ENCODE results near the gene TCF7. TPM values are rescaled to one million over a fixed set of nuclear protein-coding genes. Genes with fewer than 3 reads are reported as not detected.
A peak's percentile ranks its signal among the peaks of the same experiment; 100 is the strongest.

TCF7 gene
- total RNA-seq, 1 experiment from 2014 or later, result 28.5 TPM

GRCh38 chr5:134177369-134178095 lies 63.1 kb downstream of the TCF7 start:
- peak; percentile 87 for DNase-seq (ENCODE audit: low spot score)

DNA sequence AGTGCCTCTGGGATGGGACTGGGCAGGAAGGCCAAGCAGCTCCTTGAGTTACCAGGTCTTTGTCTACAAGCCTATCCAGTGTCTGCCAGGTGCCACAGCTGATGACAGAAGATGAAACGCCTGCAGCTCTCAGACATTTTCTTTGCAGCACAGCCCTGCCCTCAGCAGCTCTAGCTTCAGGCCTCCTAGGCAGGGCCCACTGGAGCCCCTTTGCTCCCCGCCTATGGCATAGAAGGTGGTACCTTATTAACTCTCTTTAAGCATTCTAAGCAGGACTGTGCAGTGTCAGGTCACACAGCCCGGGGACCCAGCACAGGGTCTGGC lies 63.6 kb downstream of the TCF7 start:
- no peak for DNase-seq (ENCODE audit: low spot score)

- DNase-seq (ENCODE audit: low spot score), result no peak
These were observed 69.0 kb downstream of the TCF7 start for GRCh38 chr5:134183481-134183880.

DNA sequence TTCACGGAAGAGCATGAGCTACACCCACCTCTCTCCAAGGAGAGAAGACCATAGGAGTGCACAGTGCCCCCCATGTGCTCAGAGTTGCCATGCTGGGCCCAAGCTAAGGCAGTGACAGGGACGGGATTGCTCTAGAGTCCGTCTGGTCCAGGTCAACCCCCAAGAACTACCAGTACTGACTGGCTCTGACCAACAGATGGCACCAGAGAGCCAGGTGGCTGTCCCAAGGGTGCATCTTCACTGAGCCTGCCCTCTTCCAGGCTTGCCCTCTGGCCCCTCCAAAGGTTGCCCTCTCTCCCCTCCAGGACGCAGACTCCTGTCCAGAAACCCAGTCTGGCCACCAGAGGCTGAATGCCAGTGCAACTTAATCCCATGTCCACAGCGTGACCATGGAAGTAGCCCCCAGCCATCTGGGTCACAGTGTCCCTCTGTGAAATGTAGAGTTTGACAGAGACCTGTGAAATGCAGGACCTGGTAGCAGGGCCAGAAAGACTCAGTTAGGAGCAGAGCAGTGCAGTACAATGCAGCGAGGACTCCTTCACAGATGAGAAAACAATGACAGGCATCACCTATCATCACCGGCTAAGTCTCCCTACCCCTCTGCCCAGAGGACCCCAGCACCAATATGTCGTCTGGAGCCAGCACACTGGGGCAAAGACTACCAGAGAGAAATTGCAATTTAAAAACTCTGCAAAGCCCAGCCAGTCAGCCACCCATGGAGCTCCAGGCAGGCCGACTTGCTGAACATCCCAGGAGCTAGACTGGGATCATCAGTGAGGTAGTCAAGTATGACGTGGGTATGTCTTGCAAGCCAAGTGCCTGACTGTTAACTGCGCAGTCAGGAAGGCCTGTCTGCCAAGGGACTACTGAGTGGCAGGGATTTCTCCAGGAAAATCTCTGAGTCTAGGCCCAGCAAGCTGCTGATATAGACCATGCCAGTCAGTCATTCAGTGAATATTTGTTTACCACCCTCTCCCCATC lies 70.0 kb downstream of the TCF7 start:
- DNase-seq (ENCODE audit: low spot score), result peak; percentile 92

DNA sequence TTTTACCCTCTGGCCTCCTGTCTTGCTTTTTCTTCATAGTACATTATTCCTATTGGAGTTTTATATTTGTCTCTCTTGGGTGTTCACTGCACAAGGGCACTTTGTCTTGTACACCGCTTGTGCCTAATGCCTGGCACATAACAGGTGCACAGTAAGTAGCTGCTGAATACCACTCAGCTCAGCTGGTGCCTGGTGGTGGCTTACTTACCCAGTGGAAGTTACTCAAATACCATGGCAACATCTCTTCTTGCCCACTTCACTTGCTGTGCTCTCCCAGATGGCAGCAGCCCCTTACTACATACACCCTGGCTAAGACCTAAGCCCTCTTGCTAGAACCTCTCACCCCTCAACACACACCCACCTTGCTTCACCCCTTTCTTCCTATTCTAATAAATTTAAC lies 73.6 kb downstream of the TCF7 start:
- DNase-seq (ENCODE audit: low spot score), result no peak

DNA sequence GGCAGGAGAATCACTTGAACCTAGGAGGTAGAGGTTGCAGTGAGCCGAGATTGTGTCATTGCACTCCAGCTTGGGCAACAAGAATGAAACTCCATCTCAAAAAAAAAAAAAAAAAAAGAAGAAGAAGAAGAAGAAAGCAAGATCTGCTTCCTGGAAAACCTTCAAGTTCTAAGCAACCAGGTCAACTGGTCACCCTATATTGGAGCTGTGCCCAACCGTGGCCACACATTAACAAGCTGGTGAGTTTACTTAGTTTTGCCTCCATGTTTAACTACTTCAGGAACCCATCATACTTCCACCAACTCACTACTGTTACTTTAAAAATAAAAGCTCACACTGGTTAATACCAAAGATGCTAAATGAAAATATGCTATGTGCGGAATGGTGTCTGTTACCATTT lies 74.5 kb downstream of the TCF7 start:
- DNase-seq (ENCODE audit: low spot score), result peak; percentile 44

DNA sequence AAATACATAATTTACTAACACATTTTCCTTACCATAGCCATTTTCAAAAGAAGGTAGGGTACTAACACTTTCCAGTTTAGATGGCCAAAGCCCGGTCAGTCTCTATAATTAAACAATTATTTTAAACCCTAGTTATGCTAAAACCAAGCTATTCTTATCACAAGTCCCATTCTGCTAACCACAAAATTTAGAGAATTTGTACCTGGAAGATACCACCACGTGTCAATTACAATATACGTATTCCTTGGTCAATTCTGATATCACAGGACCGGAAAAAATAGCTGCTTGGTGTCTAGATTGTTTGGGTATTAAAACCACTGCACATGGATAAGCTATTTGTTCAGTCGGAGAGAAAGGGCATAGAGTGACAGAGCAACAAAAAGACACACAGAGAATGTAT lies 81.2 kb downstream of the TCF7 start:
- DNase-seq (ENCODE audit: low spot score), result no peak

Small RNA genes lying within 50 kb of the gene (small RNA-seq; reads per million reads assigned to genes)
- gene AC008608.1, result not detected

Other genes with a start within 250 kb of the TCF7 start
- gene C5orf15, start 146.1 kb upstream of the TCF7 start, total RNA-seq (2014; rRNA removed; shearing (Covaris generic)), result 25.0 and 32.2 TPM in 2 replicates
- gene VDAC1, start 109.7 kb upstream of the TCF7 start, total RNA-seq (2014; rRNA removed; shearing (Covaris generic)), result 116 and 129 TPM in 2 replicates
- gene SKP1, start 62.3 kb downstream of the TCF7 start, total RNA-seq (2014; rRNA removed; shearing (Covaris generic)), result 82.2 and 87.7 TPM in 2 replicates
- gene PPP2CA, start 111.4 kb downstream of the TCF7 start, total RNA-seq (2014; rRNA removed; shearing (Covaris generic)), result 212 and 215 TPM in 2 replicates